LNCaP clone FGC (cell line): ENCODE data around the gene HPX.

Experiments
- DNase-seq: peaks from one replicate; pipeline ENCODE4 v3.0.0-alpha.2; 2011; ENCODE audit warnings: low read depth
- H3K4me3 ChIP-seq: 2 replicates; pipeline ENCODE4 v1.5.1; 2011; ENCODE audit warnings: mild to moderate bottlenecking, low read depth, low read length, control low read depth
- TF ChIP-seq, protein P1 (sequence below): IDR thresholded peaks from 2 replicates; pipeline ENCODE4 v1.5.1; 2012; ENCODE audit warnings: mild to moderate bottlenecking; ENCODE audit not compliant: control insufficient read depth, insufficient read depth; ENCODE audit errors: extremely low read depth

HPX gene

DNA sequence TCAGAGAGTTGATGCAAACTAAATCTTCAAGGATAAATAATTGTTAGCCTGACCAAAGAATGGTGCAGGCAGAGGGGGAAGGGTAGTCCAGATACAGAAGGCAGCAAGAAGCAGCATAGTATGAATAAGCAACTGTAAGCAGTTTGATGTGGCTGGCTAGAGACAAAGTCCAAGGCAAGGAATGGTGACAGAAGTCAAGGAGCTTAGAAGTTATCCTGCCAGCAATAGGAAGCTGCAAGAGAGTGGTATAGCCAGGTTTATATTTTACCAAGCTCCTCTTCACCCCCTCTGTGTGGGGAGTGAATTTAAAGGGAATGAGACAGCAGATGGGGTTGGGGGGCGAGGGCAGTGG, 18.3 kb upstream of the HPX start:
- DNase-seq, result no peak
- TF ChIP-seq, protein P1, sequence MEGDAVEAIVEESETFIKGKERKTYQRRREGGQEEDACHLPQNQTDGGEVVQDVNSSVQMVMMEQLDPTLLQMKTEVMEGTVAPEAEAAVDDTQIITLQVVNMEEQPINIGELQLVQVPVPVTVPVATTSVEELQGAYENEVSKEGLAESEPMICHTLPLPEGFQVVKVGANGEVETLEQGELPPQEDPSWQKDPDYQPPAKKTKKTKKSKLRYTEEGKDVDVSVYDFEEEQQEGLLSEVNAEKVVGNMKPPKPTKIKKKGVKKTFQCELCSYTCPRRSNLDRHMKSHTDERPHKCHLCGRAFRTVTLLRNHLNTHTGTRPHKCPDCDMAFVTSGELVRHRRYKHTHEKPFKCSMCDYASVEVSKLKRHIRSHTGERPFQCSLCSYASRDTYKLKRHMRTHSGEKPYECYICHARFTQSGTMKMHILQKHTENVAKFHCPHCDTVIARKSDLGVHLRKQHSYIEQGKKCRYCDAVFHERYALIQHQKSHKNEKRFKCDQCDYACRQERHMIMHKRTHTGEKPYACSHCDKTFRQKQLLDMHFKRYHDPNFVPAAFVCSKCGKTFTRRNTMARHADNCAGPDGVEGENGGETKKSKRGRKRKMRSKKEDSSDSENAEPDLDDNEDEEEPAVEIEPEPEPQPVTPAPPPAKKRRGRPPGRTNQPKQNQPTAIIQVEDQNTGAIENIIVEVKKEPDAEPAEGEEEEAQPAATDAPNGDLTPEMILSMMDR, result no peak
- no peak overlapping the region for H3K4me3 ChIP-seq

DNA sequence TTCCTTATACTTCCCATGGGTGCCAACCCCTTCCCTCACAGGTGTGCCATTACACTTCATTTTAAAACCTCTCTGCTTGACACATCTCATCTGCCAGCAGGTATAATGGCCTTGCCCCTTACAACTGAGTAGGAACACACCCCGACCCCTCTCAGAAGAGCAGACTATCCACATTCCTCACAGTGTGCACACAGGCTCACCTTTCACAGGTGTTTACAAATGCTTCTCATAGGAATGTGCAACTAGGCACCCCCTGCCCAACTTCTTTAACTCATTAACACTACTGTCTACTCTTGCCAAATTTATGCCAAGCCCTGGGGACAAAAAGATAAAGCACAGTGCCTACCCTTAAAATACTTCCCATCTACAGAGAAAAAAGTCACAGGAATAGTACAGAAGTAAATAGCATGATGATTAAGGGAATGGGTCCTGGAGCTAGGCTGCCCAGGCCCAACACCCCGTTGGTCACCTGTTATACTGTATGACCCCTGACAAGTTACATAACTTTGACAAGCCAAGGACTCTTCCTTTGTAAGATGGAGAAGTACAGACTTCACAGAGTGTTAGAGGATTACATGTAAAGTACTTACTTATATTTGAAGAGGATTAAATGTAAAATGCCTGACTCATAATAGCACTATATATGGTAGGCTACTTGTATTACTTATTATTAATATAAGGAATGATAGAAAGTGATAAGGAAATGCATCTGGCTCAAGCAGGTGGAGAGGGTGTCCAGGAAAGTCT, 17.7 kb upstream of the HPX start:
- H3K4me3 ChIP-seq, result no peak overlapping the region
- TF ChIP-seq, protein P1, result no peak
- no peak for DNase-seq

DNA sequence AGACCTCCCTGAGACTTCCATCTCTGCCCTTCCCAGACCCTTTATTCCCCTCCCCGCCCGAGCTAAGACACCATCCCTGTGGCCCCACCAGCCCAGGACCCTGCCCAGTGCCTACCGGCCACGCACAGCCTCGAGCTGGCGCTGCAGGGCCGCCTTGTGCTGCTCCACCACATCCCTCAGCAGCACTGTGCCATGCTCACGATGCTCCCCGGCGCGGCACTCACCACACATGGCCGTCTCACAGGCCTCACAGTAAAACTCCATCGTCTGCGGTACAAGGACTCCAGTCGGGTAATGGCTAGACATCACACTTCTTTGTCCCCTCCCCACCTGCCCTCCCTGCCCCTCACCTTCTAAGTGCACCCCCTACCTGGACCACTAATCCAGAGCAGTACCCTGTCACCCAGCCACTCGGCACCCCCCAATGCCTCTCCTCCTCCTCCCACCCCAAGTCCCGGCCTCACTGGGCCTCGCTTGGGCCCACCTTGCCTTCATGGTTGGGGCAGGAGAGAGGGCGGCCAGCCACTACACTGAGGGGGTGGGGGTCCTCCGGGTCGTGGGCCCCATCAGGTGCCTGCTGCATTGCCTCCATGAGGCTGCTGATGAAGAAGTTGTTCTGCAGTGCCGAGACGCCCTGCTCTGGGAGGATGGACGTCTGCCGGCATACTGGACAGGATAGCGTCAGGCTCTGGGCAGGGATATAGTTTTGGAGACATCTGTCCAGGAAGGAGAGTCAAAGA, 17.0 kb upstream of the HPX start:
- H3K4me3 ChIP-seq, result no peak overlapping the region
- no peak for DNase-seq
- TF ChIP-seq, protein P1, result no peak

DNA sequence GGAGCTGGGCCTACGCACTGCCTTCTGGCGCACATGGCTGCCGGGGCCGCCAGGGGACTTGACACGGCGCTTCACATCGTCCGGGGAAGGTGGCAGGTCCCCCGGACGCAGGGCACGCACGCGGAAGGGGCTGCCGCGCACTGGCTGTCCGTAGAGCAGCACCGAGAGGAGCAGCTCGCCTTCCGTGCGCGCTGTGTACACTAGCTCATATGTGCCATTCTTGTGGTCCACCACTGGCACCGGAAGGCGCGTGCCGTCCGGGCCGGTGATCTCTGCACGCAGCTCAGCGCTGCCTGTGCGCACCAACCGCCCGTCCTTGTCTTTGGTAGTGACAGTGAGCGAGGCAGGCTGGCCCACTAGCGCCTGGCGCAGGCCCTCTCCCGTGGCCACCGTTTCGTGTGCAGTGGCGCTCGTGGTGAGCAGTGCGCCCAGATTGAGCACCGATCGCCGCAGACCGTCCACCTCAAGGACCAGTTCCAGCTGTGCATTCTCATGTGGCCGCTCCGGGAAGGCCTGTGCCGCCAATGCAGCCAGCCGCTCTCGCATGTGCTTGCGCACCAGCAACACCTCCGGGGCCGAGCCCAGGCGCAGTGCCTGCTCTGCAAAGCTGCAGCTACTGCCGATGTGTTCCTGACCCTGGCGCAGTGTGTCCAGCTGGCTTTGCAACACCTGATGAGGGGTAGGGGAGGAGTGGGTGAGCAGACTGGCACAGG, 15.7 kb upstream of the HPX start:
- TF ChIP-seq, protein P1, result no peak
- no peak for DNase-seq
- H3K4me3 ChIP-seq, result no peak overlapping the region

DNA sequence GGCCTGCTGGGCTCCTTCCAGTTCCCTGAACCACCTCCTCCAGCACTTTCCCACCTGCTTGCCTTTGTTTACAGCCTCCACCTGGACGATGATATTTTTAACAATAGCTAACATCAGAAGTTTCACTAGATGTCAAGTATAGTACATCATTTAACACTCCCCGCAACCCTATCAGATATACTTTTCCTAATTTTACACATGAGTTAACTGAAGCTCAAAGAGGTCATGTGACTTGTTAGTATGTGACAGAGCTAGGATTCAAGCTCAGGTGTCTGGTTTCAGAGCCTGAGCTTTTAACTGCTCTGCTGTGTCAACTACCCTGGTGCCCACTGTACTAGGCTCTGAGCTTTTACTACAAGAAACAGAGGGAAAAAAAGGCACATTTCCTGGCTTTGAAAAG, 14.3 kb upstream of the HPX start:
- no peak for DNase-seq
- no peak overlapping the region for H3K4me3 ChIP-seq
- TF ChIP-seq, protein P1, result no peak

DNA sequence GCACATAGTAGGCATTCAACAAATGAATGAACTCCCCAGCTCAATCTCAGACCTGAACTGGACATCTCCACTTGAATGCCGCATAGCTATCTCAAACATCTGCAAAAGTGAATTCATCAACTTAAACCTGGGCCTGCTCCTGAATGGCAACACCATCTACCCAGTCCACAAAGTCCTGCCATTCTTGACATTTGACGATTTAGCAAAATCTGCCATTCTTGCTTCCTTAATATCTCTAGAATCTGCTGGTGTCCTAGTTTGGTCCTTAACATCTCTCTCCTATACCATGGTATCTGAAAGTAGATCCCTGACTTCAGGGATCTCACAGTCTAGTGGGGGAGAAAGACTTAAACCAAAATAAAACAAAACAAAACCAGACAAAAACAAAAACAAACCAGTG, 12.4 kb upstream of the HPX start:
- no peak overlapping the region for H3K4me3 ChIP-seq
- TF ChIP-seq, protein P1, result no peak

DNA sequence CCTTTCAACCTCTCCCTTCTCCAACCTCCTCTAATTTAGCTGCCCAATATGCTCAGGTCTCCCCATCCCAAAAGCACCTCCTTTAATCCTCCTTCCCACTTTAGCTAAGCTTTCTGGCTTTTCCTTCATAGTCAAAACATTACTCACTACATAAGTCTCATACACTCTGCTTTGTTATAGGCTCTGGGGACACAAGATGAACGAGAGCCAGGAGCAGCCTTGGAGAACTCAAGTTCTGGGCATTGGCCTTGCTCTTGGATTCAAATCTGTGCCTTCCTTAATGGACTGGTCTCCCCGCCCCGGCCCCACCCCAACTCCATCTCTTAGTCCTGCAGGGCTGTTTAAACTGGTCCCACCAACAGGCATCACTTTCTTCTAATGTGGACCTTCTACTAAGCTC, 11.4 kb upstream of the HPX start:
- TF ChIP-seq, protein P1, result no peak
- DNase-seq, result no peak
- no peak overlapping the region for H3K4me3 ChIP-seq

More for the DNA sequence above, 12.4 kb upstream of the HPX start:
- no peak for DNase-seq
